K562 (cell line): ENCODE results near the gene MICU1. TPM values are rescaled to one million over a fixed set of nuclear protein-coding genes. Genes with fewer than 3 reads are reported as not detected.
A peak's percentile ranks its signal among the peaks of the same experiment; 100 is the strongest.

ENCODE experiments used
- ATF1 ChIP-seq, 2 experiments: fragments of 450-650 bp in 1 of 2; IDR thresholded peaks; 2 replicates each; pipeline ENCODE4 v1.6.1; 2016; ENCODE audit warnings: missing compliant biosample characterization in 1 of 2, missing genetic modification characterization in 1 of 2
- BRF1 ChIP-seq: IDR thresholded peaks from 3 replicates; pipeline ENCODE4 v1.6.1; 2011; ENCODE audit warnings: borderline replicate concordance, mild to moderate bottlenecking; ENCODE audit not compliant: insufficient read length; ENCODE audit errors: extremely low read depth
- DPF2 ChIP-seq: fragments of 450-650 bp; IDR thresholded peaks from 2 replicates; pipeline ENCODE4 v1.6.1; 2016
- EHMT2 ChIP-seq: fragments of 450-650 bp; IDR thresholded peaks from 2 replicates; pipeline ENCODE4 v1.6.1; 2018; ENCODE audit warnings: antibody characterized with exemption
- ELF2 ChIP-seq: fragments of 250-450 bp; sonication (Bioruptor Pico); IDR thresholded peaks from 2 replicates; pipeline ENCODE4 v1.5.0; 2021; ENCODE audit warnings: mild to moderate bottlenecking
- FOXK1 ChIP-seq: sonication (generic); formaldehyde crosslinking; IDR thresholded peaks from 2 replicates; pipeline ENCODE4 v1.8.0; 2022; ENCODE audit warnings: missing genetic modification reagents, mild to moderate bottlenecking, borderline replicate concordance
- HNRNPUL1 ChIP-seq: fragments of 200-400 bp; formaldehyde crosslinking; IDR thresholded peaks from 2 replicates; pipeline ENCODE4 v1.6.1; 2017; ENCODE audit warnings: low read length
- JUND ChIP-seq, 2 experiments: IDR thresholded peaks; 2 replicates in 1 of 2; 3 replicates in 1 of 2; pipeline ENCODE4 v1.6.1; 2011; ENCODE audit warnings: borderline replicate concordance in 2 of 2, low read depth in 2 of 2, low read length in 2 of 2, improper control_type of control experiment in 1 of 2, missing biosample characterization in 1 of 2, missing genetic modification characterization in 1 of 2, missing genetic modification reagents in 1 of 2
- KDM2B ChIP-seq: fragments of 250-450 bp; sonication (Bioruptor Pico); IDR thresholded peaks from 2 replicates; pipeline ENCODE4 v1.8.0; 2021; ENCODE audit warnings: mild to moderate bottlenecking, moderate library complexity
- KLF1 ChIP-seq: fragments of 450-650 bp; IDR thresholded peaks from 2 replicates; pipeline ENCODE4 v1.6.1; 2016; ENCODE audit warnings: missing genetic modification characterization, missing compliant biosample characterization
- MCM2 ChIP-seq: fragments of 450-650 bp; IDR thresholded peaks from 2 replicates; pipeline ENCODE4 v1.6.1; 2017; ENCODE audit warnings: low read depth, mild to moderate bottlenecking
- MTA1 ChIP-seq: fragments of 450-650 bp; IDR thresholded peaks from 2 replicates; pipeline ENCODE4 v1.6.1; 2017; ENCODE audit warnings: borderline replicate concordance
- PHF21A ChIP-seq: fragments of 450-650 bp; IDR thresholded peaks from 2 replicates; pipeline ENCODE4 v1.6.1; 2017; ENCODE audit warnings: low read depth, borderline replicate concordance
- RB1 ChIP-seq: fragments of 450-650 bp; IDR thresholded peaks from 2 replicates; pipeline ENCODE4 v1.6.1; 2017; ENCODE audit warnings: low read depth, mild to moderate bottlenecking
- RBM22 ChIP-seq: fragments of 200-400 bp; formaldehyde crosslinking; IDR thresholded peaks from 2 replicates; pipeline ENCODE4 v1.6.1; 2018; ENCODE audit warnings: low read length, low read depth; ENCODE audit not compliant: poor library complexity, severe bottlenecking
- TBL1XR1 ChIP-seq, 2 experiments: IDR thresholded peaks; 2 replicates each; pipeline ENCODE4 v1.6.1; 2012; ENCODE audit warnings: improper control_type of control experiment in 2 of 2, low read length in 2 of 2, mild to moderate bottlenecking in 1 of 2
- TEAD1 ChIP-seq, 2 experiments: fragments of 450-650 bp in 1 of 2; sonication (generic) in 1 of 2; formaldehyde crosslinking; IDR thresholded peaks; 2 replicates each; pipeline versions ENCODE4 v1.4.0 to v1.8.0; 2020 to 2022; ENCODE audit warnings: mild to moderate bottlenecking in 2 of 2, missing genetic modification reagents in 1 of 2
- THAP7 ChIP-seq: fragments of 250-450 bp; sonication (Bioruptor Pico); IDR thresholded peaks from 2 replicates; pipeline ENCODE4 v1.5.0; 2021
- YBX1 ChIP-seq: fragments of 450-650 bp; IDR thresholded peaks from 2 replicates; pipeline ENCODE4 v1.7.1; 2016; ENCODE audit warnings: mild to moderate bottlenecking
- ZFPM2 ChIP-seq: fragments of 250-450 bp; sonication (Bioruptor Pico); IDR thresholded peaks from 2 replicates; pipeline ENCODE4 v1.5.1; 2022; ENCODE audit warnings: mild to moderate bottlenecking
- ZNF133 ChIP-seq: fragments of 250-450 bp; sonication (Bioruptor Pico); IDR thresholded peaks from 2 replicates; pipeline ENCODE4 v1.4.0; 2020; ENCODE audit warnings: mild to moderate bottlenecking
- ZNF311 ChIP-seq: fragments of 250-450 bp; sonication (Bioruptor Pico); IDR thresholded peaks from 2 replicates; pipeline ENCODE4 v1.4.0; 2020; ENCODE audit warnings: mild to moderate bottlenecking, moderate library complexity
- ZNF696 ChIP-seq: fragments of 250-450 bp; sonication (Bioruptor Pico); conservative IDR thresholded peaks from 2 replicates; pipeline ENCODE4 v1.4.0; 2020; ENCODE audit warnings: mild to moderate bottlenecking, moderate library complexity
- polyA plus RNA-seq, 8 experiments: library from polyadenylated mRNA; depleted of rRNA in 4 of 8; stranded (reverse) in 5 of 8; unstranded in 3 of 8; fragments of >200 nt; fragmentation: Nextera tagmentation in 2 of 8; fragmentation: Illumina TruSeq in 1 of 8; extraction: Ambion mirVana in 2 of 8; extraction: Trizol in 1 of 8; gene quantifications; 2 replicates each; pipeline versions ENCODE4 v1.2.1 to v1.2.3, GENCODE V29; 2011 to 2014; ENCODE audit warnings: inconsistent platforms in 1 of 8, missing spikeins in 1 of 8
- total RNA-seq, 7 experiments: library from RNA; depleted of rRNA in 6 of 7; stranded (reverse); fragments of >200 nt in 6 of 7; fragmentation: Illumina TruSeq in 2 of 7; extraction: Trizol in 2 of 7; gene quantifications; 2 replicates each; pipeline versions ENCODE4 v1.2.1 to v1.2.3, GENCODE V29; 2011 to 2021; ENCODE audit warnings: low replicate concordance in 1 of 7
- TF ChIP-seq, protein P1 (sequence below): IDR thresholded peaks from 2 replicates; pipeline ENCODE4 v1.6.1; 2014; ENCODE audit warnings: antibody characterized with exemption
- TF ChIP-seq, protein P2 (sequence below): sonication (generic); IDR thresholded peaks from 2 replicates; pipeline ENCODE4 v1.6.1; 2016
- TF ChIP-seq, protein P3 (sequence below): fragments of 450-650 bp; formaldehyde crosslinking; IDR thresholded peaks from 2 replicates; pipeline ENCODE4 v1.4.0; 2020; ENCODE audit warnings: mild to moderate bottlenecking, mixed read lengths

Gene MICU1
- total and polyA plus RNA-seq, 9 of the 15 experiments (the other 6 are each of a cell fraction or from before 2014, with no cell fraction given) = 29.3 to 76.8 (median 48.4) TPM

GRCh38 chr10:72320676-72321247 lies 305.1 kb downstream of the MICU1 start (continued):
- peak; percentile 92 for TF ChIP-seq MTA1
- TF ChIP-seq KLF1 = peak; percentile 62; the same call in 1 of the 2 replicates
- TF ChIP-seq TEAD1 (CRISPR knock-in tag; IDR thresholded peaks at IDR 0.05) = peak; percentile 54 to 89; a peak in 3 of 4 replicates
- TF ChIP-seq YBX1 = no peak
- TF ChIP-seq ZNF696 (CRISPR knock-in tag) = no peak
- no peak for TF ChIP-seq ATF1 (CRISPR knock-in tag; IDR thresholded peaks at IDR 0.05)
- TF ChIP-seq ATF1 (tag; IDR thresholded peaks at IDR 0.05) = peak; percentile 90
- TF ChIP-seq, protein P1, sequence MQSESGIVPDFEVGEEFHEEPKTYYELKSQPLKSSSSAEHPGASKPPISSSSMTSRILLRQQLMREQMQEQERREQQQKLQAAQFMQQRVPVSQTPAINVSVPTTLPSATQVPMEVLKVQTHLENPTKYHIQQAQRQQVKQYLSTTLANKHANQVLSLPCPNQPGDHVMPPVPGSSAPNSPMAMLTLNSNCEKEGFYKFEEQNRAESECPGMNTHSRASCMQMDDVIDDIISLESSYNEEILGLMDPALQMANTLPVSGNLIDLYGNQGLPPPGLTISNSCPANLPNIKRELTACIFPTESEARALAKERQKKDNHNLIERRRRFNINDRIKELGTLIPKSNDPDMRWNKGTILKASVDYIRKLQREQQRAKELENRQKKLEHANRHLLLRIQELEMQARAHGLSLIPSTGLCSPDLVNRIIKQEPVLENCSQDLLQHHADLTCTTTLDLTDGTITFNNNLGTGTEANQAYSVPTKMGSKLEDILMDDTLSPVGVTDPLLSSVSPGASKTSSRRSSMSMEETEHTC = peak; percentile 87
- no peak for TF ChIP-seq EHMT2
- TF ChIP-seq ZNF311 (CRISPR knock-in tag) = peak; percentile 81; the same call in 1 of the 2 replicates
- peak; percentile 100 for TF ChIP-seq DPF2
- TF ChIP-seq, protein P2, sequence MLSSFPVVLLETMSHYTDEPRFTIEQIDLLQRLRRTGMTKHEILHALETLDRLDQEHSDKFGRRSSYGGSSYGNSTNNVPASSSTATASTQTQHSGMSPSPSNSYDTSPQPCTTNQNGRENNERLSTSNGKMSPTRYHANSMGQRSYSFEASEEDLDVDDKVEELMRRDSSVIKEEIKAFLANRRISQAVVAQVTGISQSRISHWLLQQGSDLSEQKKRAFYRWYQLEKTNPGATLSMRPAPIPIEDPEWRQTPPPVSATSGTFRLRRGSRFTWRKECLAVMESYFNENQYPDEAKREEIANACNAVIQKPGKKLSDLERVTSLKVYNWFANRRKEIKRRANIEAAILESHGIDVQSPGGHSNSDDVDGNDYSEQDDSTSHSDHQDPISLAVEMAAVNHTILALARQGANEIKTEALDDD = peak; percentile 97
- no peak for TF ChIP-seq KDM2B (CRISPR knock-in tag)
- peak; percentile 79; the same call in 1 of the 2 replicates for TF ChIP-seq FOXK1 (CRISPR knock-in tag)
- 0 out of 2 replicates have a peak, but pooled peaks have one; percentile 15 for TF ChIP-seq ELF2 (CRISPR knock-in tag)
- no peak for TF ChIP-seq RBM22
- 0 out of 2 replicates have a peak, but pooled peaks have one; percentile 36 for TF ChIP-seq ZNF133 (CRISPR knock-in tag)
- TF ChIP-seq, protein P3, sequence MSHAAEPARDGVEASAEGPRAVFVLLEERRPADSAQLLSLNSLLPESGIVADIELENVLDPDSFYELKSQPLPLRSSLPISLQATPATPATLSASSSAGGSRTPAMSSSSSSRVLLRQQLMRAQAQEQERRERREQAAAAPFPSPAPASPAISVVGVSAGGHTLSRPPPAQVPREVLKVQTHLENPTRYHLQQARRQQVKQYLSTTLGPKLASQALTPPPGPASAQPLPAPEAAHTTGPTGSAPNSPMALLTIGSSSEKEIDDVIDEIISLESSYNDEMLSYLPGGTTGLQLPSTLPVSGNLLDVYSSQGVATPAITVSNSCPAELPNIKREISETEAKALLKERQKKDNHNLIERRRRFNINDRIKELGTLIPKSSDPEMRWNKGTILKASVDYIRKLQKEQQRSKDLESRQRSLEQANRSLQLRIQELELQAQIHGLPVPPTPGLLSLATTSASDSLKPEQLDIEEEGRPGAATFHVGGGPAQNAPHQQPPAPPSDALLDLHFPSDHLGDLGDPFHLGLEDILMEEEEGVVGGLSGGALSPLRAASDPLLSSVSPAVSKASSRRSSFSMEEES (CRISPR knock-in tag) = no peak
- TF ChIP-seq TBL1XR1 (IDR thresholded peaks at IDR 0.05; ENCODE audit: low read length in 2 of 2) = peak; percentile 84 to 97; a peak in 3 of 4 replicates
- TF ChIP-seq PHF21A = peak; percentile 90; the same call in 1 of the 2 replicates
- no peak for TF ChIP-seq THAP7 (CRISPR knock-in tag)
- TF ChIP-seq BRF1 = no peak
- no peak for TF ChIP-seq HNRNPUL1
- peak; percentile 12 for TF ChIP-seq RB1
- TF ChIP-seq JUND (IDR thresholded peaks at IDR 0.05; ENCODE audit: borderline replicate concordance, low read depth, low read length) = peak; percentile 99
- TF ChIP-seq JUND (tag; IDR thresholded peaks at IDR 0.05; ENCODE audit: borderline replicate concordance, low read depth, low read length) = peak; percentile 99
- TF ChIP-seq ZFPM2 (CRISPR knock-in tag) = peak; percentile 72; the same call in 1 of the 2 replicates
- no peak for TF ChIP-seq MCM2
